ENCODE data around the gene SLC43A2.

Gene SLC43A2

GRCh38 chr17:1593630-1593931, 35.1 kb downstream of the SLC43A2 start:
- no peaks in the 10 kb centered on the region for H3K36me3 ChIP-seq (replicated peaks; ENCODE audit: insufficient read depth, low read length)
- peak overlapping the region; percentile 33; the same call in 1 of the 2 replicates for H3K4me3 ChIP-seq (ENCODE audit: low read length)

DNA sequence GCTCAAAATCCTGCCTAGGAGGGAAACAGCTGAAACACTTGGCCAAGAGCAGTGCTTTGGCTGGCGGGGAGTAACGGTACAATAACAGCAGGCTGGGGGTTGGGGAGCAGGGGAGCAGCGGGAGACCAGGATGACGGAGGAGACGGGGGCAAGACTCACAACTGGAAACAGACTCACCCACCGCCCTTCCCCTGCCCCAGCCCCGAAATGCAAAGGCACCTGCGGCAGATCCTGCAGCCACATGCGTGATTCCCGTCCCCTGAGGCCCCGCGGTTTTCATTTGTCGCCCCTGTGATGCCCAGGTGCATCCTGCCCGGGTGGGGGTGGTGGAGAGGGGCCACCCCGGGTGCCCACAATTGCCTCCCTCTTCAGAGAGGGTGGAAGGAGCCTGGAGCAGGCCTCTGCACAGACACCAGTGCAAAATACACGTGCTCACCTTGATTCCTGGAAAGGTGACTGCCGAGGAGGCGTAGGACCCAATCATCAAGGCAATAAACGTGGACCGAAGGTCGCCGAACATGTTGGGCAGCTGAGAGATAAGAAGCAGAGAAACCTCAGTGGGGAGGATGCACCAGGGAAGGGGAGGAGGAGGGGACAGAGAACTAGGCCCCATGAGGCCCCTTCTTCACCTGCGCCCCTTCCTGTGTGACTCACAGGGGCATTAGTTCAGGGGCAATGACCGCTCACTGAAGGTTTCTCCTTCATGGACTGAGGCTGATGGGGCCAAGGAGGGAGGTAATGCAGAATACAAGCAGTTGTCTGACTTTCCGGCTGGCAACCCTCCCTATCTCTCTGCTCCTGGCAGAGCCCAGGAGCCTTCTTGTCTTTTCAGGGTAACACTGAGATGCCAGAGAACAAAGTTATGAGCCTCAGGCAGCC, 35.6 kb downstream of the SLC43A2 start:
- Histone ChIP-seq H3K9me2 (replicated peaks; ENCODE audit: insufficient read depth, low read length) (no peaks in the 10 kb centered on the region), H3F3A (ENCODE audit: insufficient read depth, low read length) (peaks cover 17% of the 10 kb centered on the region), H3K4me3 (ENCODE audit: low read length) (peak overlapping the region; percentile 33), H3K27me3 (replicated peaks; ENCODE audit: insufficient read depth, low read length) (no peaks in the 10 kb centered on the region), H3K27ac (ENCODE audit: low read length) (peak overlapping the region; percentile 89), H3K36me3 (replicated peaks; ENCODE audit: insufficient read depth, low read length) (no peaks in the 10 kb centered on the region), H4K20me1 (ENCODE audit: insufficient read depth, low read length) (no peaks in the 10 kb centered on the region), H3K4me1 (ENCODE audit: low read length) (peaks cover 31% of the 10 kb centered on the region), H3K4me2 (ENCODE audit: low read depth, low read length) (peak overlapping the region; percentile 79), H3K9me3 (replicated peaks; ENCODE audit: insufficient read depth, low read length) (no peaks in the 10 kb centered on the region), H2AFZ (ENCODE audit: low read length) (peak overlapping the region; percentile 79), H3K9ac (ENCODE audit: low read length) (peak overlapping the region; percentile 69), H3K79me2 (ENCODE audit: low read length) (no peaks in the 10 kb centered on the region)
- peak; percentile 91 for DNase-seq
- TF ChIP-seq EZH2 (optimal IDR thresholded peaks at IDR 0.05; ENCODE audit: low read depth, low read length), result no peak
- TF ChIP-seq EZH2phosphoT487 (IDR thresholded peaks at IDR 0.05; ENCODE audit: low read length), result no peak
- TF ChIP-seq, protein P1, sequence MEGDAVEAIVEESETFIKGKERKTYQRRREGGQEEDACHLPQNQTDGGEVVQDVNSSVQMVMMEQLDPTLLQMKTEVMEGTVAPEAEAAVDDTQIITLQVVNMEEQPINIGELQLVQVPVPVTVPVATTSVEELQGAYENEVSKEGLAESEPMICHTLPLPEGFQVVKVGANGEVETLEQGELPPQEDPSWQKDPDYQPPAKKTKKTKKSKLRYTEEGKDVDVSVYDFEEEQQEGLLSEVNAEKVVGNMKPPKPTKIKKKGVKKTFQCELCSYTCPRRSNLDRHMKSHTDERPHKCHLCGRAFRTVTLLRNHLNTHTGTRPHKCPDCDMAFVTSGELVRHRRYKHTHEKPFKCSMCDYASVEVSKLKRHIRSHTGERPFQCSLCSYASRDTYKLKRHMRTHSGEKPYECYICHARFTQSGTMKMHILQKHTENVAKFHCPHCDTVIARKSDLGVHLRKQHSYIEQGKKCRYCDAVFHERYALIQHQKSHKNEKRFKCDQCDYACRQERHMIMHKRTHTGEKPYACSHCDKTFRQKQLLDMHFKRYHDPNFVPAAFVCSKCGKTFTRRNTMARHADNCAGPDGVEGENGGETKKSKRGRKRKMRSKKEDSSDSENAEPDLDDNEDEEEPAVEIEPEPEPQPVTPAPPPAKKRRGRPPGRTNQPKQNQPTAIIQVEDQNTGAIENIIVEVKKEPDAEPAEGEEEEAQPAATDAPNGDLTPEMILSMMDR (IDR thresholded peaks at IDR 0.05; ENCODE audit: low read length), result no peak

More at GRCh38 chr17:1593630-1593931, 35.1 kb downstream of the SLC43A2 start:
- no peaks in the 10 kb centered on the region for H3K9me2 ChIP-seq (replicated peaks; ENCODE audit: insufficient read depth, low read length)
- no peaks in the 10 kb centered on the region for H4K20me1 ChIP-seq (ENCODE audit: insufficient read depth, low read length)
- H3K9ac ChIP-seq (ENCODE audit: low read length), result peak overlapping the region; percentile 69; the same call in 1 of the 2 replicates
- H2AFZ ChIP-seq (ENCODE audit: low read length), result peak overlapping the region; percentile 79; the same call in 1 of the 2 replicates
- H3K27me3 ChIP-seq (replicated peaks; ENCODE audit: insufficient read depth, low read length), result no peaks in the 10 kb centered on the region
- H3K79me2 ChIP-seq (ENCODE audit: low read length), result no peaks in the 10 kb centered on the region
- TF ChIP-seq EZH2phosphoT487 (IDR thresholded peaks at IDR 0.05; ENCODE audit: low read length) (no peak), EZH2 (optimal IDR thresholded peaks at IDR 0.05; ENCODE audit: low read depth, low read length) (no peak)
- TF ChIP-seq, protein P1 (IDR thresholded peaks at IDR 0.05; ENCODE audit: low read length), result no peak
- H3K4me1 ChIP-seq (ENCODE audit: low read length), result peaks cover 31% of the 10 kb centered on the region
- peaks cover 17% of the 10 kb centered on the region for H3F3A ChIP-seq (ENCODE audit: insufficient read depth, low read length)
- peak overlapping the region; percentile 79 for H3K4me2 ChIP-seq (ENCODE audit: low read depth, low read length)
- DNase-seq, result no peak
- H3K27ac ChIP-seq (ENCODE audit: low read length), result peak overlapping the region; percentile 89
- no peaks in the 10 kb centered on the region for H3K9me3 ChIP-seq (replicated peaks; ENCODE audit: insufficient read depth, low read length)

DNA sequence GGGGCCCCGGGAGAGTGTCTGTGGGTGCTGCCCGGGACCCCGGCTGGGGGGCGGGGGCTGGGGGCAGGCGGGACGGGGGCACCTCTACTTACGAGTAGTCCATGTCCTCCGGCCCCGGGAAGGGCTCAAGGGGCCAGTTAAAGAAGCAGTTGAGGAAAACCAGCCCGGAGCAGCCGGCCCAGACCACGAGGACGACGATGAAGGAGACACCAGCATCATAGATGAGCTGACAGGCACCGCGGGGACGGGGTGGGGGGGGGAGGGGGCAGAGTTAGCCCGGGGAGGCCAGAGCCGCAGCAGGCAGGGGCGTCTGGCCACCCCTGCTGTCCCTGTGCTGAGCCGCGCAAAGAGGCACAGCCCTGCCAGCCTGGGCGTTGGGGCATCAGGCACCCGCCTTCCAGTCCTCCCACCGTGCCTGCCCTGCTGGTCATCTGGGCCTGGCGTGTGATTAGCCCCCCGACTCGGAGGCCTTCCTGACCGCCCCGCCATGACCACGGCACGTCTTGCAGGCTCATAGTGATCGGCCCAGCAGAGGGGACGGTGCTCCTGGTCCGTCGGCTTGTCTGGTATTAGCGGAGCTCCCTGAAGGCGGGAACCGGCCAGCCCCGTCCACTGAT, 37.1 kb downstream of the SLC43A2 start:
- Histone ChIP-seq H2AFZ (ENCODE audit: low read length) (no peak overlapping the region), H3K9me2 (replicated peaks; ENCODE audit: insufficient read depth, low read length) (no peaks in the 10 kb centered on the region), H3K4me1 (ENCODE audit: low read length) (peaks cover 31% of the 10 kb centered on the region), H3K9me3 (replicated peaks; ENCODE audit: insufficient read depth, low read length) (no peaks in the 10 kb centered on the region), H3K4me3 (ENCODE audit: low read length) (no peak overlapping the region), H3K9ac (ENCODE audit: low read length) (no peak overlapping the region), H3K4me2 (ENCODE audit: low read depth, low read length) (no peak overlapping the region), H3F3A (ENCODE audit: insufficient read depth, low read length) (peaks cover 17% of the 10 kb centered on the region), H3K27ac (ENCODE audit: low read length) (no peak overlapping the region), H3K36me3 (replicated peaks; ENCODE audit: insufficient read depth, low read length) (no peaks in the 10 kb centered on the region), H4K20me1 (ENCODE audit: insufficient read depth, low read length) (no peaks in the 10 kb centered on the region), H3K79me2 (ENCODE audit: low read length) (no peaks in the 10 kb centered on the region), H3K27me3 (replicated peaks; ENCODE audit: insufficient read depth, low read length) (no peaks in the 10 kb centered on the region)
- no peak for DNase-seq
- TF ChIP-seq, protein P1 (IDR thresholded peaks at IDR 0.05; ENCODE audit: low read length), result no peak
- TF ChIP-seq EZH2 (optimal IDR thresholded peaks at IDR 0.05; ENCODE audit: low read depth, low read length), result no peak
- no peak for TF ChIP-seq EZH2phosphoT487 (IDR thresholded peaks at IDR 0.05; ENCODE audit: low read length)

Data from MM.1S (cell line).